HG03457 (cell line): Measurements from ENCODE around the gene PTGDS.
"Not testable (repeated sequence)": the region's sequence is repeated elsewhere in the genome, so short reads cannot be mapped to it uniquely, and the experiment has no call there.

Experiments used
- ATAC-seq: cut with Tn5 transposase; IDR thresholded peaks from one replicate; pipeline ENCODE4 v1.9.1; 2021; ENCODE audit warnings: moderate number of reproducible peaks; ENCODE audit not compliant: unreplicated experiment

Gene PTGDS

GRCh38 chr9:136985853-136986252, 8.5 kb downstream of the PTGDS start:
- ATAC-seq: no peak

GRCh38 chr9:136988872-136989271, 11.6 kb downstream of the PTGDS start:
- ATAC-seq: no peak

DNA sequence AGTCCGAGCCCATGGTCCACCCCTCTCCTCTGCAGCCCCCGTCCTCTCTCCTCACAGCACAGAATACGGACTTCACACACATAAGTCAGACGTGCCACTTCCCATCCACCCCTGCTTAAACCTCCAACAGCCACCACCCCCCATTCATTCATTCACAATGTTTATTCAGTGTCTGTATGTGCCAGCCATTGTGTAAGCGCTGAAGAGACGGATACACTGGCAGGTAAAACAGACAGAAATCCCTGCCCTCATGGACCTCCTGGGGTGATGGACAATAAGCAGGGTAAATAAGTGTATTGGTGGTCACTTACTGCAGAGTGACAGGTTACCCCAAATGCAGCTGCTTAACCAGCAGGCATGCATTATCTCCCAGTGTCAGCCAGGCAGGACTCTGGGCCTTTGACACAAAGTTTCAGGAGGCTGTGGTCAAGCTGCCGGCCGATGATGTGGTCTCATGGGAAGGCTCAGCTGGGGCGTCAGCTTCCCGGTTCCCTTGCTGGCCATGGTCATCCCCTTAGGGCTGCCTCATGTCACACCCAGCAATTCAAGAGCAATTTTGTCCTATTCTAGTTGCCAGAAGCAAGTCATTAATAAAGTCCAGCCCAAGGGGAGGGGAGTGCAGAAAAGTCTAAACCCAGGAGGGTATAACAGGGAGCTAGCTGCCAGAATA, 13.1 kb downstream of the PTGDS start:
- no peak for ATAC-seq

- peak; percentile 56 for ATAC-seq
Observed at GRCh38 chr9:136991993-136992818, 14.9 kb downstream of the PTGDS start, which contains the start of gene PAXX. Gene PAXX (plus strand): TSS chr9:136992422. CDS start chr9:136992444, 22 bp downstream.

DNA sequence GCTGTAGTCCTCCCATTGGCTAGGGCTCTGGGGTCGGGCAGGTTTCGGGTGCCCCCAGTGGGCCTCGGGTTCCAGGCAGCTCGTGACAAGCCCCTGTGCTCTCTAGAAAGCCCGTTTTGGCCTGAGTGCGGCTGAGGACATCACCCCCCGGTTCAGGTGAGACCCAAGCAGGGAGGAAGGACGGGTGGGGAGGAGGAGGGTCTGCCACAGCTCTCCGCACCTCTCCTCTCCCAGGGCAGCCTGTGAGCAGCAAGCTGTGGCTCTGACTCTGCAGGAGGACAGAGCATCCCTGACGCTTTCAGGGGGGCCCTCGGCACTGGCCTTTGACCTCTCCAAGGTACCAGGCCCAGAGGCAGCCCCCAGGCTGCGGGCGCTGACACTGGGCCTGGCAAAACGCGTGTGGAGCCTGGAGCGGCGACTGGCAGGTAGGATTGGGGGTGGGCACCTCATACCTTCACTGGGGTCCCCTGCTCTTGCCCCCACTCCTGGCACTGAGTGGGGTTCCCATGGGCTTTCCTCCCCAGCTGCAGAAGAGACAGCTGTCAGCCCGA, 15.6 kb downstream of the PTGDS start:
- ATAC-seq: no peak

DNA sequence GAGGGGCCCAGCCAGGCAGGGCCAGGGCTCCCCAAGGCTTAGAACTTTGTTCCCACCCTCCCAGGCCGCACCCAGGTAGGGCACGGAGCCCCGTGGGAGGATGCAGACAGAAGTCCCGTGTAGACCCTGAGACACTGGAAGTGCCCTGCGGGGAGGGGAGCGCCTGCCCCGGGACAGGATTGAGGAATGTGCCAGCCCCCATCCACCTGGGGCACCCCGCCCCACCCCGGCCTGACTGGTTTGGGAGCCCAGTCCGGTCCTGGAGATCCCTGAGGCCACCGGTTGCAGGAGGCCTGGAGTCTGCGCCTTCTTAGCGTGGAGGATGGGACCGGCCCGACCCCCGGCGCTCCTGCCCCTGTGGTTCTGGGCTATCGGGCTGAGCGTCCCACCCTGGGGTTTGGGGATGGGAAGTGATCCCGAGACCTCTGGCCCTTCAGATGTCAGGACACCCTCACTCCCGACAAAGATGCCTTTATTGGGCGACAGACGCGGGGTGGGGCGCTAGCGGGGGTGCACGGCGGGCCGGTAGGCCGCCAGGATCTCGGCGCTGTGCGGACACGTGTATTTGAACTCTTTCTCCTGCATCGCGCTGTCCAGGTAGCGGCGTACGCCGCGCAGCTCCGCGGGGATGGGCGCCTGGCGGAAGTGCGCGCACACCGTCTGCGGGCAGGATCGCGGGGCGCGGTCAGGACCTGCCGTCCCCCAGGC, 17.0 kb downstream of the PTGDS start:
- no peak for ATAC-seq

DNA sequence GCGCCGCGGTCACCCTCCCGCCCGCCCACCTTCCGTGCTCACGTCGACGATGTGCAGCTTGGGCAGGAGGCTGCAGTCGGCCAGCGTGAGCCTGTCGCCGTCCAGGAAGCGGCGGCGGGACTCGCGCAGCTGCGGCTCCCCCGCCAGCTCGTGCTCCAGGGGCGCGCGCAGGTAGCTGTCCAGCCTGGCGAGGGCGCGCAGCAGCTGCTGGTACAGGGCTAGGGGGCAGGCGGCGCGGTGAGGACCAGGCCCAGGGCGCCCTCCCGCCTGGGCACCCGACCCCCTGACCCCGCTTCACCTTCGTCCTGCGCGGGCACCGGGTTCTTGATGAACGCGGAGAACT, 17.6 kb downstream of the PTGDS start:
- ATAC-seq: no peak

DNA sequence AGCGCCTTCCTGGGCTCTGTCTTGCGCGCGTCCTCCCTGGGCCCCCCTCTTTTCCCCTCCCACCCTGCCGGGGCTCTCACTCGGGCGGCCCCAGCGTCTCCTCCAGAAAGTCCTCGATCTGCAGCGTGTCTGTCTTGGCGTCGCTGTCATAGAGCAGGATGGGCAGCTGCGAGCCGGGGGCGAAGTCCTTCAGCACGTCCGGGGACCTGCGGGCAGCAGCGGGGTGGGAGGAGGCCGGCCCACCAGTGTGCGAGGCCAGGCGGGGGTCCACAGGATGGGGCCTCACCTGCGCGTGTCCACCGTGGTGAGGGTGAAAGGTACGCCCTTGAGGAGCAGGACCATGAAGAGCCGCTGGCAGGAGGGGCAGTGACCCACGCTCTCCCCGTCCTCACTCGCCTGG, 18.1 kb downstream of the PTGDS start:
- no peak for ATAC-seq

DNA sequence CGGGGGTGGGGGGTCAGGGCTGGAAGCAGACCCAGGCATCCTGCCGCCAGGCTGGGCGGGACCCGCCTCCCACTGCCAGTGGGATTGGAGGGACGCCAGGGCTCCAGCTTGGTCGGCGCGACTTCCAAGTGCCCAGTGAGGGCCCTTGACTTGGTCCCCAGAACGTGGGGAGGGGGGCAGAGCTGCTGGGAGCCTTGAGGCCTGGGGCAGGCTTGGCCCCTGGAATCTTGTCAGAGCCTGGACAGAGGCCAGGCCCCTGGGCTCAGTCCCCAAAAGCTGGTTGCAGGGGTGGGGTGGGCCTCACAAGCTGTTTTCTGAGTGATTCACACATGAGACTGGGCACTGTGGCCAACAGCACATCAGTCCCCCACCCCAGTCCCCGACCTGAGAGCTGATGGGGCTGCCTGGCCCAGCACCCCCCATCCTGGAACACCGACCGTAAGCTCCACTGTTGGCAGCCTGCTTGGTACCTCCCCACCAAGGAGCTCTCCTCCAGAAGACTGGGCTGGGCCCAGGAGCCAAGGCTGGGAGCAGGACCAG, 18.5 kb downstream of the PTGDS start:
- ATAC-seq: no peak

- no peak for ATAC-seq
Observed at GRCh38 chr9:136996361-136997292, 19.3 kb downstream of the PTGDS start, which contains the start of gene CLIC3. Gene CLIC3 (minus strand): TSS chr9:136996568. CDS start chr9:136996543, 25 bp downstream.

- no peak for ATAC-seq
Observed at GRCh38 chr9:136997371-136997770, 20.1 kb downstream of the PTGDS start.

DNA sequence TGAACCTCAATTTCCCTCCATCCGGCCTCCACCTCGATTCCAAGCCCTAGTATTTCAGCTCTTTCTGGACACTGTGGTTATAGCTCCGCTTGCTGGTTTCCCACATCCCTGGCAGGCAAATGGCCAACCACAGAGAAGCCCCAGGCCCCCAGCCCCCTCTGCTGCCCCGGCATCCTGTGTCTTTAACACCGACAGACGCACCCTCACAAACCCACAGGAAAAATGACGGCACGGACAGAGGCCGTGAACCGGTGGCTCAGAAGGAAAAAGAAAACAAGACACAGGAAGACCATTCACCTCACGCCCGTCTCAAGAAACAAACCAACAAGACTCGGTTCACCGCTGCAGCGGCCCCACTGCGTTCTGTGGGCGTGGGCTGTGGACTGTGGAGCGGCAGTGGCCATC, 20.5 kb downstream of the PTGDS start:
- no peak for ATAC-seq

DNA sequence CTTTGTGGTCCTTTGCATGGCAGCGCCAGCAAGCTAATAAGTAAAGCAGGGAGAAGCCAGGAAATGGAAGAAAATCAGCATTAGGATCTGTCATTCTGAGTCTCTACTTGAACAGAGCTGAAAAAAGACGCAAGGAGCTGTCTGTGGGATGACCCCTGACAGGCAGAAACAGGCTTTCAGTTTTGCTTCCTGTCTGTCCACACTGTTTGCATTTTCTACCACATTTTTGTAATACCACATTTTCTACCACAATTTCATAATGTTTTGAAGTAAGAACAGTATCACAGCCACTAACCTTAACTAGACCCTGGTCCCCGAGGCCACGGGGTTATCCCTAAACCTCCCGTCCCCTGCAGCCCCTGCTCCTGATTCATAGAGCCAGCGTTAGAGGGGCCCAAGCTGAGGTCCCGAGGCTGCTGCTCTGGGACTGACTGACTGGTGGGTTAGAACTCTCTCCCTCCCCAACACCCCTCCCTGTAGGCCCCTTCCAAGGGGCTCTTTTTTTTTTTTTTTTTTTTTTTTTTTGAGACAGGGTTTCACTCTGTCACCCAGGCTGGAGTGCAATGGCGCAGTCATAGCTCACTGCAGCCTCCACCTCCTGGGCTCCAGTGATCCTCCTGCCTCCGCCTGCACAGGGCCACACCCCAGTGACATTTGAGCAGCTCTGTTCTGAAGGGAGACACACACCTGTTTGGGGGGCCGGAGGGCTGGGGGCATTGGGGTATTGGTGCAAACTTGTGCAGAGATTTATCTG, 23.1 kb downstream of the PTGDS start:
- no peak for ATAC-seq

GRCh38 chr9:137001857-137002645, 24.7 kb downstream of the PTGDS start:
- no peak for ATAC-seq

DNA sequence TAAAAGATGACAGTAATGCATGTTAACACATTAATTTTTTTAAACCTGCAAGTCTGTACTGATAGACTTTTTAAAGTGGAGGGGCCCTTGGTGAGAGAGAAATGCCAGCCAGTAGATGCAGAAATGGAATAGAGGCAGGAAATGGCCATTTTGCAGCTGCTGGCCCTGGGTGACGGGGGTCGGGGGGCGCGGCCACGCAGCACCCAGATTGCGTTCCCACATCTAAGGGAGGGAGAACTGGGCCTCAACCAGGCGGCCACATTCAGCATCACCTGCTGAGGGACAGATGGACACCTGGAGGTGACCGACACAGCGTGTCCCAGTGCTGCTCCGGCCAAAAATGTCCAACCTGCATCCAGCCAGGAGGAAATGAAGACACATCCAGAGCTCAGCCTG, 25.3 kb downstream of the PTGDS start:
- ATAC-seq: no peak

DNA sequence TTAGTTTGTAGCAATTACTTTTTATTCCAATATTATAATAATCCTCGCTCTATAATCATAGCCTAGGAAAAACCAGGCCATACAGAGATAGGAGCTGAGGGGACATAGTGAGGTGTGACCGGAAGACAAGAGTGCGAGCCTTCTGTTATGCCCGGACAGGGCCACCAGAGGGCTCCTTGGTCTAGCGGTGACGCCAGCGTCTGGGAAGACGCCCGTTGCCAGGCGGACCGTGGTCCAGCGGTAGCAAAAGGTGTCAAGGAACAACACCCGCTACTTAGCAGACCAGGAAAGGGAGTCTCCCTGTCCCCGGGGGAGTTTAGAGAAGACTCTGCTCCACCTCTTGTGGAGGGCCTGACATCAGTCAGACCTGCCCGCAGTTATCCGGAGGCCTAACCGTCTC, 27.0 kb downstream of the PTGDS start:
- ATAC-seq: not testable (repeated sequence)

DNA sequence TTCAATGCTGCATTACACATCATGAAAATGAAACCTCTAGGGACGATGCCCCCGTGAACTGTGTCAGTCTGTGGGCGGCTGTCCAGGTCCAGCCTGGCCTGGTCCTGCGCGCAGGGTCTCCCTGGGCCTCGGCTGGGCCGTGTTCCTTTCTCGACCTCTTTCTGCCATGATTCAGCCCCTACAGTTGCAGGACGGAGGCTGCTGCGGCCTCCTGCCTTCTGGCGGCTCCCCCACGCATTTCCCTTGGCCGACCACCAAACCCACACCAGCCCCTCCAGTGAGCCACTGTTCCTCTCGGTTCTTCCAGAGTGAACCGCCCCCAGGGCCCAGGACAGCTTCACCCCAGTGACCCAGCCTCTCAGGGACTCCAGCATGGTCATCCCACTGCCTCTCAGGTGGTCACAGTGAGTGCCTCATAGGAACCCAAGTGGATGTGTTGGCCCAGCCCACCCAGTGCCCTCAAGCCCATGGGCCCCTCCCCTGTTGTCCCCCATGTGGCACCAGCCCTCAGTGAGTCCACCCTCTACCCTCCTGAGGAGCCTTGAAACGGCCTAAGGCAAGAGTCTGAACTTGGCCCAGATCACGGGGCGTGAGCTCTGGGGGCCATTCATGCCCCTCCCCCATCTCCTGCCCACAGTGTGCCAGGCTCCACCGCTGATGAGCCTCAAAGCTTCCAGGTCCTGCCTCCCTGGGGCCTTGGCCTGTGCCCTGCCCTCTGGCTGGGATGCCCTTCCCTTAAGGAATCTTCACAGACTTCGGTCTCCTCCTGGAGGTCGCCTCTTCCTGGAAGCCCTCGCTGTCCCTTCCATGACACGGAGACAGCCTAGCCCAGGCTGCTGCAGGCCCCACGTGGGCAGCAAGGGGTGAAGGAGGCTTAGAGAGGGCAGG, 29.1 kb downstream of the PTGDS start:
- no peak for ATAC-seq
